Uterus (tissue), 4 donors: ENCODE data around the gene BTBD9. TPM values are rescaled to one million over a fixed set of nuclear protein-coding genes. Genes with fewer than 3 reads are reported as not detected.

Experiments used
- DNase-seq, 2 donors: peaks; one replicate each; pipeline ENCODE4 v3.0.0-alpha.2; 2019 to 2020
- H3K27ac ChIP-seq, 2 donors: fragments of 200-600 bp; sonication (generic); 1 replicate in 1 of 2; 2 replicates in 1 of 2; pipeline ENCODE4 v1.5.1; 2016 to 2018
- H3K27me3 ChIP-seq, 2 donors: fragments of 200-600 bp; sonication (generic); one replicate each; pipeline ENCODE4 v1.5.1; 2018 to 2019; ENCODE audit warnings: control low read depth in 1 of 2
- H3K36me3 ChIP-seq, 2 donors: fragments of 200-600 bp; sonication (generic); one replicate each; pipeline ENCODE4 v1.5.1; 2019; ENCODE audit warnings: control low read depth in 1 of 2
- H3K4me1 ChIP-seq, 2 donors: fragments of 200-600 bp; sonication (generic); one replicate each; pipeline ENCODE4 v1.5.1; 2018 to 2019; ENCODE audit warnings: control low read depth in 1 of 2
- H3K4me3 ChIP-seq, 2 donors: fragments of 200-600 bp; sonication (generic); 1 replicate in 1 of 2; 2 replicates in 1 of 2; pipeline ENCODE4 v1.5.1; 2018 to 2019; ENCODE audit warnings: mild to moderate bottlenecking in 1 of 2
- H3K9me3 ChIP-seq, 2 donors: fragments of 200-600 bp; sonication (generic); one replicate each; pipeline ENCODE4 v1.5.1; 2019; ENCODE audit warnings: control low read depth in 1 of 2
- CTCF ChIP-seq, 4 experiments: fragments of 200-600 bp in 2 of 4; fragments of 450-650 bp in 2 of 4; sonication (generic) in 2 of 4; IDR thresholded peaks; one replicate each; pipeline ENCODE4 v1.5.1; 2016 to 2019; ENCODE audit warnings: antibody characterized with exemption in 4 of 4, mild to moderate bottlenecking in 2 of 4, moderate library complexity in 1 of 4
- POLR2A ChIP-seq, 2 donors: fragments of 450-650 bp; IDR thresholded peaks; one replicate each; pipeline ENCODE4 v1.6.1; 2016; ENCODE audit warnings: antibody characterized with exemption in 2 of 2, mild to moderate bottlenecking in 1 of 2, moderate library complexity in 1 of 2
- intact Hi-C: fragments of 100-400 bp; cut with DNase I; formaldehyde crosslinking; loops from one replicate; pipeline ENCODE4 v1.15.1; 2023; ENCODE audit warnings: low total_unique reads
- total RNA-seq, 4 donors: library from RNA; depleted of rRNA in 3 of 4; stranded (reverse); fragments of >200 nt in 3 of 4; gene quantifications; one replicate each; pipeline versions ENCODE4 v1.1.0 to v1.2.4, GENCODE V29; 2014 to 2023
- donor health status: DM: yes; HTN: yes; CAD: no.

Gene BTBD9
- total RNA-seq, 4 donors from 2014 or later: 10.3 to 50.3 (median 34.4) TPM

GRCh38 chr6:38487423-38487822 is 152.3 kb downstream of the BTBD9 start:
- no peak for TF ChIP-seq CTCF (IDR thresholded peaks at IDR 0.05)
- no peak for TF ChIP-seq POLR2A (IDR thresholded peaks at IDR 0.05)
- no peaks in the 10 kb centered on the region for H3K9me3 ChIP-seq

DNA sequence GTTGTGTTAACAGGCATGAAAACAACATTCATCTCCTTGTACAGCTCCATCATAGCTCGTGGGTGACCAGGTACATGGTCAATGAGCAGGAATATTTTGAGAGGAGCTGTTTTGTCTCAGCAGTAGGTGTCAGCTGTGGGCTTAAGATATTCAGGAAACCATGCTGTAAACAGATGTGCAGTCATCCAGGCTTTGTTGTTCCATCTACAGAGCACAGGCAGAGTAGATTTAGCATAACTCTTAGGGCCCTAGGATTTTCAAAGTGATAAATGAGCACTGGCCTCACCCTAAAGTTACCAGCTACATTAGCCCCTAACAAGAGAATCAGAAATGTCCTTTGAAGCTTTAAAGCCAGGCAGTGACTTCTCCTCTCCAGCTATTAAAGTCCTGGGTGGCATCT is 154.2 kb downstream of the BTBD9 start:
- TF ChIP-seq POLR2A (IDR thresholded peaks at IDR 0.05): no peak
- Histone ChIP-seq H3K9me3 (no peaks in the 10 kb centered on the region), H3K4me3 (no peak overlapping the region), H3K4me1 (no peaks in the 10 kb centered on the region), H3K36me3 (no peaks in the 10 kb centered on the region), H3K27me3 (no peaks in the 10 kb centered on the region), H3K27ac (no peak overlapping the region)
- intact Hi-C loops: no loop called here
- DNase-seq: no peak

More at GRCh38 chr6:38487423-38487822, 152.3 kb downstream of the BTBD9 start:
- Histone ChIP-seq H3K27me3 (no peaks in the 10 kb centered on the region), H3K36me3 (no peaks in the 10 kb centered on the region), H3K4me3 (no peak overlapping the region), H3K27ac (no peak overlapping the region), H3K4me1 (no peaks in the 10 kb centered on the region)
- intact Hi-C loops: no loop called here
- no peak for DNase-seq

DNA sequence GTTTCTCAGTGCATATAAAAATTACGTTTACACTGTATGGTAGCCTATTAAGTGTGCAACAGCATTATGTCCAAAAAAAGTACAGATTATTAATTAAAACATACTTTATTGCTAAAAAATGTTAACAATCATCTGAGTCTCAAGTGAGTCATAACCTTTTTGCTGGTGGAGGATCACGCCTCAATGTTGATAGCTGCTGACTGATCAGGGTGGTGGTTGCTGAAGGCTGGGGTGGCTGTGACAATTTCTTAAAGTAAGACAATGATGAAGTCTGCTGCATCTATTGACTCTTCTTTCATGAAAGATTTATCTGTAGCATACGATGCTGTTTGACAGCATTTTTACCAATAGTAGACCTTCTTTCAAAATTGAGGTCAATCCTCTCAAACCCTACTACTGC is 155.1 kb downstream of the BTBD9 start:
- Histone ChIP-seq H3K27me3 (no peaks in the 10 kb centered on the region), H3K9me3 (no peaks in the 10 kb centered on the region), H3K4me3 (no peak overlapping the region), H3K4me1 (no peaks in the 10 kb centered on the region), H3K36me3 (no peaks in the 10 kb centered on the region), H3K27ac (no peak overlapping the region)
- intact Hi-C loops: no loop called here
- no peak for TF ChIP-seq CTCF (IDR thresholded peaks at IDR 0.05)
- TF ChIP-seq POLR2A (IDR thresholded peaks at IDR 0.05): no peak
- DNase-seq: no peak

DNA sequence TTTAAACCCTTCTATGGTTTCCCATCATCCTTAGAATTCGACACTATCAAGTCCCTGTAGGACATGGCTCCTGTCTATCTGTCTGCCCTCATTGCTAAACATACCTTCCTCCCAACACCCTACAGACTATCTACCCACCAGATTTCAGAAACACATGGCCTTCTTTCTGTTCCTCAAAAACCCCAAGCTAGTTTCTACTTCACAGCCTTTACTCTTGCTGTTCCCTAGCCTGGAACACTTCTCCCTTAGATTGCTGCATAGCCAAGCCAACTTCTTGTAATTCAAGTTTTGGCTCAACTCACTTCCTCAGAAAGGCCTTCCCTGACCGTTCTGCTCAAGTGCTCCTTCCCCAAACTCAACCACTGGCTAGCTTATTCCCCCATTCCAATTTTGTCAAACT is 156.2 kb downstream of the BTBD9 start:
- H3K36me3 ChIP-seq: no peaks in the 10 kb centered on the region
- H3K27me3 ChIP-seq: no peaks in the 10 kb centered on the region
- H3K9me3 ChIP-seq: no peaks in the 10 kb centered on the region
- no peaks in the 10 kb centered on the region for H3K4me1 ChIP-seq
- intact Hi-C loops: no loop called here
- no peak for TF ChIP-seq POLR2A (IDR thresholded peaks at IDR 0.05)
- no peak for TF ChIP-seq CTCF (IDR thresholded peaks at IDR 0.05)
- H3K4me3 ChIP-seq: no peak overlapping the region
- DNase-seq: no peak
- H3K27ac ChIP-seq: no peak overlapping the region

GRCh38 chr6:38482466-38482865 is 157.3 kb downstream of the BTBD9 start:
- TF ChIP-seq POLR2A (IDR thresholded peaks at IDR 0.05): no peak
- TF ChIP-seq CTCF (IDR thresholded peaks at IDR 0.05): no peak
- H3K27me3 ChIP-seq: no peaks in the 10 kb centered on the region
- H3K27ac ChIP-seq: no peak overlapping the region
- no peaks in the 10 kb centered on the region for H3K9me3 ChIP-seq
- DNase-seq: no peak
- intact Hi-C loops: no loop called here
- H3K4me1 ChIP-seq: no peaks in the 10 kb centered on the region
- no peaks in the 10 kb centered on the region for H3K36me3 ChIP-seq
- H3K4me3 ChIP-seq: no peak overlapping the region

DNA sequence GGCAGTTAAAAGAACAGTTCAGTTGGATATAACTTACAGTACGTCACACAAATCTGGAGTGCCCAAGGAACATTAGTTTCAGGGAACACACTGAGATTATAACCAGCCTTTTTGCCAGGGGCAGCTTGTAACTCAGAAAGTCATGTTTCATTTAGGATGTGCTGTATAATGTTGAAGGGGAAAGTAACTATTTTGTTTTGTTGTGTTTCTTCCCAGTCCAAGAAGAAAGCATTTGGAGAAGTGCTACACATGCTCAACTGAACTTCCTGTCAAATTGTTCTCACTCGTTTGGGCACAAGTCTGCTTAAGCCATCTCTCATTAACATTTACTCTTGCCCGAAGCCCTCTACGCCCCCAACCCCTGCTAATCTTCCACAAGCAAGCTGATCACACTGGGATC is 157.9 kb downstream of the BTBD9 start:
- TF ChIP-seq POLR2A (IDR thresholded peaks at IDR 0.05): no peak
- no peak for TF ChIP-seq CTCF (IDR thresholded peaks at IDR 0.05)
- H3K4me3 ChIP-seq: no peak overlapping the region
- intact Hi-C loops: no loop called here
- no peaks in the 10 kb centered on the region for H3K4me1 ChIP-seq
- H3K27me3 ChIP-seq: no peaks in the 10 kb centered on the region
- H3K36me3 ChIP-seq: no peaks in the 10 kb centered on the region
- no peaks in the 10 kb centered on the region for H3K9me3 ChIP-seq
- DNase-seq: no peak
- H3K27ac ChIP-seq: no peak overlapping the region
